Measurements from ENCODE around the gene PIEZO2.

Gene PIEZO2

GRCh38 chr18:11064106-11064505 lies 85.3 kb downstream of the PIEZO2 start:
- no peak for DNase-seq

GRCh38 chr18:11055721-11056120 lies 93.6 kb downstream of the PIEZO2 start:
- DNase-seq = no peak

GRCh38 chr18:11054497-11054896 lies 94.9 kb downstream of the PIEZO2 start:
- no peak for DNase-seq

GRCh38 chr18:11053293-11053692 lies 96.1 kb downstream of the PIEZO2 start:
- DNase-seq = no peak

- no peak for DNase-seq
Measured at GRCh38 chr18:11052800-11053199, 96.6 kb downstream of the PIEZO2 start.

GRCh38 chr18:11051462-11051861 lies 97.9 kb downstream of the PIEZO2 start:
- no peak for DNase-seq

GRCh38 chr18:11050966-11051365 lies 98.4 kb downstream of the PIEZO2 start:
- DNase-seq = no peak

GRCh38 chr18:11047817-11048216 lies 101.6 kb downstream of the PIEZO2 start:
- no peak for DNase-seq

GRCh38 chr18:11047156-11047555 lies 102.2 kb downstream of the PIEZO2 start:
- DNase-seq = no peak

- DNase-seq = peak; percentile 95
Measured at GRCh38 chr18:11046140-11046539, 103.2 kb downstream of the PIEZO2 start.

GRCh38 chr18:11043694-11044093 lies 105.7 kb downstream of the PIEZO2 start:
- DNase-seq = no peak

GRCh38 chr18:11042247-11042646 lies 107.1 kb downstream of the PIEZO2 start:
- DNase-seq = no peak

GRCh38 chr18:11040823-11041656 lies 108.3 kb downstream of the PIEZO2 start:
- DNase-seq = peak; percentile 31

- DNase-seq = no peak
Measured at GRCh38 chr18:11040359-11040758, 109.0 kb downstream of the PIEZO2 start.

GRCh38 chr18:11037533-11038240 lies 111.7 kb downstream of the PIEZO2 start:
- no peak for DNase-seq

GRCh38 chr18:11035814-11036495 lies 113.4 kb downstream of the PIEZO2 start:
- DNase-seq = no peak

GRCh38 chr18:11035376-11035775 lies 114.0 kb downstream of the PIEZO2 start:
- DNase-seq = no peak

GRCh38 chr18:11034884-11035283 lies 114.5 kb downstream of the PIEZO2 start:
- DNase-seq = no peak

GRCh38 chr18:11033503-11033902 lies 115.9 kb downstream of the PIEZO2 start:
- DNase-seq = no peak

- DNase-seq = no peak
Measured at GRCh38 chr18:11031966-11032365, 117.4 kb downstream of the PIEZO2 start.

GRCh38 chr18:11029021-11029420 lies 120.3 kb downstream of the PIEZO2 start:
- no peak for DNase-seq

- no peak for DNase-seq
Measured at GRCh38 chr18:11027862-11028261, 121.5 kb downstream of the PIEZO2 start.

- no peak for DNase-seq
Measured at GRCh38 chr18:11025671-11026070, 123.7 kb downstream of the PIEZO2 start.
